NCI-H2196 treated with DMSO at 0.1 percent for 48 hours (cell line): ENCODE data around the gene OPCML.

Experiments used
- DNase-seq: peaks from one replicate; lab custom pipeline; 2025; ENCODE audit not compliant: unreplicated experiment; lab: John Stamatoyannopoulos, UW

Gene OPCML

GRCh38 chr11:132961453-132961852 is 570.8 kb downstream of the OPCML start:
- DNase-seq, result no peak

- DNase-seq, result no peak
Observed at GRCh38 chr11:132960273-132961078, 571.8 kb downstream of the OPCML start.

GRCh38 chr11:132959693-132960092 is 572.6 kb downstream of the OPCML start:
- DNase-seq, result no peak

GRCh38 chr11:132957881-132958280 is 574.4 kb downstream of the OPCML start:
- DNase-seq, result no peak

- DNase-seq, result no peak
Observed at GRCh38 chr11:132948252-132948651, 584.0 kb downstream of the OPCML start.

- DNase-seq, result no peak
Observed at GRCh38 chr11:132944569-132944944, 587.7 kb downstream of the OPCML start.

- no peak for DNase-seq
Observed at GRCh38 chr11:132943706-132944568, 588.4 kb downstream of the OPCML start.

- no peak for DNase-seq
Observed at GRCh38 chr11:132943357-132943705, 589.0 kb downstream of the OPCML start.

GRCh38 chr11:132942611-132943356 is 589.5 kb downstream of the OPCML start:
- no peak for DNase-seq

- DNase-seq, result no peak
Observed at GRCh38 chr11:132941761-132942160, 590.5 kb downstream of the OPCML start.

- no peak for DNase-seq
Observed at GRCh38 chr11:132941024-132941646, 591.2 kb downstream of the OPCML start.

- DNase-seq, result no peak
Observed at GRCh38 chr11:132937016-132937415, 595.3 kb downstream of the OPCML start.

- no peak for DNase-seq
Observed at GRCh38 chr11:132935383-132935782, 596.9 kb downstream of the OPCML start.

- DNase-seq, result no peak
Observed at GRCh38 chr11:132933703-132934102, 598.6 kb downstream of the OPCML start.

- DNase-seq, result no peak
Observed at GRCh38 chr11:132925825-132926469, 606.4 kb downstream of the OPCML start.

- DNase-seq, result no peak
Observed at GRCh38 chr11:132921597-132921996, 610.7 kb downstream of the OPCML start.

- no peak for DNase-seq
Observed at GRCh38 chr11:132920451-132921096, 611.7 kb downstream of the OPCML start.

- DNase-seq, result no peak
Observed at GRCh38 chr11:132914600-132914999, 617.7 kb downstream of the OPCML start.

GRCh38 chr11:132913886-132914285 is 618.4 kb downstream of the OPCML start:
- no peak for DNase-seq

- no peak for DNase-seq
Observed at GRCh38 chr11:132913295-132913694, 619.0 kb downstream of the OPCML start.
